ENCODE results near the gene RHOBTB3.
"Not testable (repeated sequence)": the region's sequence is repeated elsewhere in the genome, so short reads cannot be mapped to it uniquely, and the experiment has no call there.

The RHOBTB3 gene, protein sequence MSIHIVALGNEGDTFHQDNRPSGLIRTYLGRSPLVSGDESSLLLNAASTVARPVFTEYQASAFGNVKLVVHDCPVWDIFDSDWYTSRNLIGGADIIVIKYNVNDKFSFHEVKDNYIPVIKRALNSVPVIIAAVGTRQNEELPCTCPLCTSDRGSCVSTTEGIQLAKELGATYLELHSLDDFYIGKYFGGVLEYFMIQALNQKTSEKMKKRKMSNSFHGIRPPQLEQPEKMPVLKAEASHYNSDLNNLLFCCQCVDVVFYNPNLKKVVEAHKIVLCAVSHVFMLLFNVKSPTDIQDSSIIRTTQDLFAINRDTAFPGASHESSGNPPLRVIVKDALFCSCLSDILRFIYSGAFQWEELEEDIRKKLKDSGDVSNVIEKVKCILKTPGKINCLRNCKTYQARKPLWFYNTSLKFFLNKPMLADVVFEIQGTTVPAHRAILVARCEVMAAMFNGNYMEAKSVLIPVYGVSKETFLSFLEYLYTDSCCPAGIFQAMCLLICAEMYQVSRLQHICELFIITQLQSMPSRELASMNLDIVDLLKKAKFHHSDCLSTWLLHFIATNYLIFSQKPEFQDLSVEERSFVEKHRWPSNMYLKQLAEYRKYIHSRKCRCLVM

DNA sequence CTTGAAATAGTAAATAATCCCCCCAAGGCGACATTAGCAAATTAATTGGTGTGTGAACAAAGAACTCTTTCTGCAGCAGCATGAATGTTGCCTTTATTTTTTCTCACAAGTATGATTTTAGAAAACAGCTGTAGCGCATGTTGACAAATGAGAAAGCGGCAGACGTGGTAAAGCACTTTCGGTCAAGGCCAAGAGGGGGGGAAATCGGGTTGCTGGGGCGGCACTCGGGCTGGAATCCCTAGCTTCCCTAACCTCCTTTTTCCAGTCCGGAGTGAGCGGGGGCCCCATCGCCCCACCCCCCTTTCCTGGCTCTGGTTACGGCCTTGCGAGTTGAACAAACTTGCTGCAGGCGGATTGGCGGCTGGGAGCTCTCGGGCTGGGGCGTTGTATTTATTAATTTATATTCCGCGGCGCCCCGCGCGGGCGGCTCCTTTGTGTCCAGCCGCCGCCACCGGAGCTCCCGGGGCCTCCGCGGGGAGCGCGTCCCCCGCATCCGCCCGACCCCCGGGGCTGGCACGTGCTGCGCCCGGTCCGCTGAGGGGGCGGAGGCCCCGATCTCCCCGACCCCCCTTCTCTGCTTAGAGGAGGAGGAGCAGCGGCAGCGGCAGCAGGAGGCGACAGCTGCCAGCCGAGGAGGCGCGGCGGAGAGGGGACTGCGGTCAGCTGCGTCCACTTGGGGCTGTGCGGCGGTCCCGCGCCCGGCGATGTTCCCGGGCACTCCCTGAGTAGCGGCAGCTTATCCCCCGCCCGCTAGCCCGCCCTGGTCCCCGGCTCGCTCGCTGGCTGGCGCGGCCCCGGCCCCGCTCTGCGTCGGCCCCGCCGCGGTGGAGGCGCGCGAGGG is at the start of gene RHOBTB3:
Gene RHOBTB3, plus strand, starts transcription at position 607 of the 841 bp plus-strand sequence. CDS start 347 bp downstream, outside the sequence.
- peak; percentile 21 for DNase-seq

DNA sequence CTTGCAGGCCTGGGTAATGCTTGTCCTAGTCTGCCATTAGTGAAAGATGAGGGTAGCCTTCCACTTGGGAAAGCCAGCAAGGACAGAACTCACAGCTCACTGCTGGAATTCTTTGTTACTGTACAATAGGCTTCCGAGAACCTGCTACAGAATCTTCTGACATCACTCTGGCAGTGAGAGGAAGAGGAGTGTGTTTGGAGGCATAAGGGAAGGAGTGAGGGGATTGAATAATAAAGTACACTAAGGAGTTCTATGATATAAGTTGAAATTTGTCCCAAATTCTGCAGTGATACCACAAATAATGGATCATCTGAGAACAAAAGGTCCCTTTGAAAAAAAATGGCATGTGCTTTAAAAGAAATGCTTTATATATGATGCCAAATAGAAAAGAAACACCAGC is 48.2 kb upstream of the RHOBTB3 start, which contains the start of gene SPATA9:
Gene SPATA9, minus strand, starts transcription at position 101 of the 400 bp plus-strand sequence. CDS start 137 bp downstream, outside the sequence.
- DNase-seq, result no peak

DNA sequence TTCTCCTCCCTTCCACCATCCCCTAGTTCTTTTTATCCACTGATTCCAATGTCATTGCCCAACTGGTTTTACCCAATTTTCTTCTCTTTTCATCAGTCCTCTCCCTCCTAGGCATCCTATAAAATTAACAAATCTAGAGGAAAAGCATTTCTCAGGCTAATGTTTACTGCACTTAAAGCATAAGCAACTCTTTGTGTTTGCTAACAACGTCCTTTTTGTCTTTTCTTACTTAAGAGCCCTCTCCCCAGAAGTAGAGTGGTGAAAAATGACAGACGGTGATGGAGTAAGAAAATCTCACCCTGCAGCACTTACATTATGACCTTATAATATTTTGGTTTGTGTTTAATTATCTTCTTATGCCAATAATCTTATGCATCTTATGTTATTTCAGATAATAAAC is 46.8 kb upstream of the RHOBTB3 start:
- no peak for DNase-seq

DNA sequence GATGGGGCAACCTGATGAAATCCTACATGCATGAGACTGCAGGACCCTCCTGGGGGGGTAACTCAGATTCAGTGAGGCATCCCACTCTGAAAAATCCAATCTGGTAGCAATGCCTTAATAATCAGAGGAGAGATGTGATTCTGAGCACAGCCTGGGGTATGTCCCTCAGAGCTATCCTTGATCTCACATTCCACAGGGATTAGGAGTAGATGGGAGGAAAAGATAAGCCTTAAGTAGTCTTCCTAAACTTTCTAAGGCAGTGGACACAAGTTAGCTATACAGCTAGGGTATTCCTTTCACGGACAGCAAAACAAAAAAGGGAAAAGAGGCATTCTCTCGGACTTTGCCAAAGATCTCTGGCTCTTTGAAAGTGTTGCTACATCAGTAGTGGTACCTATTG is 44.5 kb upstream of the RHOBTB3 start:
- DNase-seq, result no peak

DNA sequence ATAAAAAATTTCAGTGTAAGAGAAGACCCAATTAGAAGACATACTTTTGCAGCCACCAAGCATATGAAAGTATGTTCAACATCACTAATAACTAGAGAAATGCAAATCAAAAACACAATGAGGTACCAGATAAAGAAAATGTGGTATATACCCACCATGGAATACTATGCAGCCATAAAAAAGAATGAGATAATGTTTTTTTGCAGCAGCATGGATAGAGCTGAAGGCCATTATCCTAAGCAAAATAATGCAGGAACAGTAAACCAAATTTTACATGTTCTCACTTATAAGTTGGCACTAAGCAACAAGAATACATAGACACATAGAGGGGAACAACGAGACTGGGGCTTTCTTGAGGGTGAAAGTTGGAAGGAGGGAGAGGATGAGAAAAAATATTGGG is 41.5 kb upstream of the RHOBTB3 start:
- DNase-seq, result no peak

DNA sequence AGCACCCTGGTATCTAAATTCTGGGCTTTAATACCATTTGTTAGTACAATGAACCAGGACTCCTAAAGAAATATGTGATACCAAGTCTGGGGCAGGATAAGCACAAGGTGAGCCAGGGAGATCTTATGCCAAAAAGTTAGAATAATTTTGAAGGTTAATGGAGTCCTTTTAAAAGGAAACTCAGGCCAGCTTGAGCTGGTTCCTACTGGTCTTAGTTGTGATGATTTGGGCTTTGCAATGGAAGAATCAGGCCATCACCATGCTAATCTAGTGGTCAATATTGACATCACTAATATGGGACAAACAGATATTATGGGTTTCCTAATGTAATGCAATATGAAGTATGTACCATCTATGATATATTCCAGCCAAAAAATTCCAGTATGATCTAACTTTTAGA is 40.8 kb upstream of the RHOBTB3 start:
- no peak for DNase-seq

DNA sequence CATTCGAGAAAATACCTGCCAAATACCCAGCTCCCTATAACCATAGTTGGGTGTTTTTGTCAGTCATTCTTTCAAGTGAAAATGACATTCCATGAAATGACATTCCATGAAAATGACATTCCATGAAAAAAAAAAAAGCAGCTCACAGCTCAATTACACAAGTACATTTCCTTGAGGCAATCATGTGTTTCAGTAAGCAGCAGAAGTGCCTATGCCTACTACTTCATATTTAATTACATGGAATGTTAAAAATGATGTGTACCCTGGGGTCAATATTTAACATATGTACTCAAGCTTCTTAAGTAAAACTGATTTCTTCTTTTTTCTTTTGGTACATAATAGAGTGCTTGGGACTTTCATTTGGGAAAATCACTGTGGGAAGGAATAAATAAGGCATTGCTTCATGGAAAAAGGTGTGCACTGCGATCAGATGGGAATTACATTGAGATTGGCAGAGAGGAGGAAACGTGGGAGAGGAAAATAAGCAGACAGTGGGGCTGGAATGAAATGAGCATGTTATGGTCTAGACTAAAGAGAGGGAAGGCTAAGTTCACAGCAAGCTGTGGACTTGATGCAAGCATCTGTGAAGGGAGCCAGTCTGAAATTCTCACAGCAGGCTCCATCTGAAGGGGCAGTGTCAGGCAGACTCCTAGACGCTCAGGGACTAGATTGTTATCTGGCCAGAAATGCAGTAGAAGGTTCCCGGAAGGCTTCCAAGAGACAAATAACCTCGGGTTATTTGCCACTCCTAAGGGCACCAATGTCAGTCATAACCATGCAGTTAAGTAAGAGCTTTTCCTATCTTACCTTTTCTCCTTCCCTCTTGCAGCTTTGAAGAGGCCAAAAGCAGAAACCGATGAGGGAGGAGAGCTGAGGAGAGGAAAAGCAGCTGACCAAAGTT is 33.1 kb upstream of the RHOBTB3 start:
- no peak for DNase-seq

DNA sequence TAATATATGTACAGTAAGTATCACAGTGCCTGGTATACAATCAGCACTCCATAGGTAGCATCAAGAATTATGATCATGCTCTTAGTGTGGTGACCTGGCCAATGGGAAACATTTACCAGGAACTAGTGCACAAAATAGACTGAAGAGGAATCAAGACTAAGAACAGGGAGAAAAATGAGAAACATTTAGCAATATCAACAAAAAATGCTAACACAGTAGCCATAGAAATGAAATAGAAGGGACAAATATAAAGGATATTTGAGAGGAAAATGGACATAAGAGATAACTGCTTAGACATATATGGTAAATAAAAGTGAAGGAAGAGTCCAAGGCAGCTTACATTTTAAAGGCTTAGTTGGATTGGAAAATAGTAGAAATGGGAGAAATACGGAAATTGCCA is 31.8 kb upstream of the RHOBTB3 start:
- DNase-seq, result no peak

DNA sequence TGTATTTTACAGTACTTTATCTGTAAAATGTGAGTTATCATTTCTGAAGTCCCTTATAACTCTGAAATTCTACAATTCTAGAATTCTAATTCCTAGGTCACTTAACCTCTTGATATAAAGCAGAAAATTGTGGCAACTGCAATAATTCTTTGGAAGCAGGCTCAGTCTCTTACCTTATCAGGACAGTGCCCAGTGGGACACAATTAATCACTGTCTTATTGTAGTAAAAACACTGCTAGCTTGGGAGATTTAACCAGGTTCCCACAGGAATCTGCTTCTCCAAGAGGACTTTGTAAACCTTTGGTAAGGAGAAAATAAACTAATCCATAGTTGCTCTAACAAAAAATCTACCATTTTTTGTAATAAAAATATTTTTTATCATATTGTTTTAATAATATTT is 30.1 kb upstream of the RHOBTB3 start:
- no peak for DNase-seq

DNA sequence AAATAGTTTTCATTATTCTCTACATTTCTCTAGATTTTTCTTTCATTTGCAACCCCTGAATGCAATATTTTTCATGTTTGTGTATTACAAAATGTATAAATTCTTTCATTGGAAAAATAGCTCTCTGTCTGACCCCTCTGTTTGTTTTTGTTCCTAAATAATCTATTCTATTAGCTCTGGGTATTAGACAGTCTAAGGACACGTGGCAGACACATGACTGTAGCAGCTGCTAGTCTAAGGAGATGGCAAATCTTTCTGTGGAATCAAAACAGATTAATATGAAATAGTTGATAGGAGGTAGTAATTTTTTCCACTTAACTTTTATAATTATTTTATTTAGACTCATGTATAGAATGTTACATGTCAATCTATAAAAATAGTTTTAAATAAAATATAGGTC is 27.0 kb upstream of the RHOBTB3 start:
- no peak for DNase-seq

DNA sequence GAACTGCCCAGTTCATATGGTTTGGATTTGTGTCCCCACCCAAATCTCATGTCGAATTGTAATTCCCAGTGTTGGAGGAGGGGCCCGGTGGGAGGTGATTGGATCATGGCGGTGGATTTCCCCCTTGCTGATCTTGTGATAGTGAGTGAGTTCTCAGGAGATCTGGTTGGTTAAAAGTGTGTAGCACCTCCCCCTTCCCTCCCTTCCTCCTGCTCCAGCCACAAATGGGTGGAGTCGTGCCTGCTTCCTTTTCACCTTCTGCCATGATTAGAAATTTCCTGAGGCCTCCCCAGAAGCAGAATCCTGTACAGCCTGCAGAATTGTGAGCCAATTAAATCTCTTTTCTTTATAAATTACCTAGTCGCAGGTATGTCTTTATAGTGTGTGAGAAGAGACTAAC is 24.9 kb upstream of the RHOBTB3 start:
- DNase-seq, result not testable (repeated sequence)

DNA sequence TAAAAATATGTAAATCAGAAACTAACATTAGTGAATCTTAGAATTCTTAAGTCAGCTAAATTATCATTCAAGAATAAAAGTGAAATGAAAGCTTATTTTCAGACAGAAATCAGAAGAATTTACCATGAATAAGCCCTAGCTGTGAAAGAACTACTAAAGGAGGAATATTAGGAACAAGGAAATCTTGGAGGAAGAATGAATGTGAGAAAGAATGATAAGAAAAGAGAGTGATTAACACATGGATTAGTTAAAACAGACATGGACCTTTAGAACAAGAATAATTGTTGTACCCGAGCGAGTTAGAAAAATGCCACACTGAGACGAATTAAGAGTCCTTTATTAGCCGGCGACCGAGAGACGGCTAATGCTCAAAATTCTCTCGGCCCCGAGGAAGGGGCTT is 24.1 kb upstream of the RHOBTB3 start:
- DNase-seq, result no peak

DNA sequence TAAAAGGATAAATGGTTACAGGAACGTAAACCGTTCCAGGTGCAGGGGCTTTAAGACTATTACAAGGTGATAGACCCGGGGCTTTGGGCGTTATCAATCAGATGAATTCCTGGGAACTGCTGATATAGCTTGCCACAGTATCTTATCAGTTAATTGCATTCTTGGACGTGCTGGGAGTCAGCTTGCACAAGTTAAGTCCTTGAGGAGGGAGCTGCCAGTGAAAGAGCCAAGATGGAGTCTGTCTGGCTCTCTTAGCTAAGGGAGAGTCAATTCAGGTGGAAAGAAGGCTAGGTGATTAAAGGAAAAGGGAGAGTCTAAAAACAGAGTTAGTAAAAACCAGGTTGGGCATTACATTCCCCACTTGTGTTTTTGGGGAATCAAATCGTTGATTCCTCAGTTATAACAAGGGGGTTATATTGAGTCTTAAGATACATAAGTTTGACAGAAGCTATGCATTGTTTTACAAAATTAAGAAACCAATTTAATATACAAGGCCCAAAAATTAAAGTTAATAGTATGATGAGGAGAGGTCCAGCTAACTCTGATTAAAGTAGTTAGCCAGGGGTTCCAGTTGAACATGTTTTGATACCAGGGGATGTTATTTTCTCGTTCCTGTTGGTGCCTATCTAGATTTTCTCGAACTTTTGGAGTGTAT is 23.5 kb upstream of the RHOBTB3 start:
- not testable (repeated sequence) for DNase-seq

DNA sequence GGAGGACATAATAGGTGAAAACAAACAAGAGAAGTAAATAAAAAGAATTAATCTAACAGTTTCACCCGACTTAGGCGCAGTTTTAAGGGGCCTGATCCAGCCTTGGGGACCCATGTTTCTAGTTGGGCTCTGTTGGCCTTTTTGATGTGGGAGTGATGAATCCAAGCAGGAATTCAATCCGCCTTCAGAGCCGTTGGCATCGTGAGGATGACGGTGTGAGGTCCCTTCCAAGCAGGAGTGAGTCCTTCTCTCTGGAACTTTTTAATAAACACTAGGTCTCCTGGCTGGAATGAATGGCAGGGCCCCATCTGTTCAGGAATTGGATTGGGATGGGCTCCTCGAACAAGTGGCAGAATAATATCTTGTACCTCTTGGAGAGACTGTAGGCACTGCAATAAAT is 22.3 kb upstream of the RHOBTB3 start:
- DNase-seq, result no peak

DNA sequence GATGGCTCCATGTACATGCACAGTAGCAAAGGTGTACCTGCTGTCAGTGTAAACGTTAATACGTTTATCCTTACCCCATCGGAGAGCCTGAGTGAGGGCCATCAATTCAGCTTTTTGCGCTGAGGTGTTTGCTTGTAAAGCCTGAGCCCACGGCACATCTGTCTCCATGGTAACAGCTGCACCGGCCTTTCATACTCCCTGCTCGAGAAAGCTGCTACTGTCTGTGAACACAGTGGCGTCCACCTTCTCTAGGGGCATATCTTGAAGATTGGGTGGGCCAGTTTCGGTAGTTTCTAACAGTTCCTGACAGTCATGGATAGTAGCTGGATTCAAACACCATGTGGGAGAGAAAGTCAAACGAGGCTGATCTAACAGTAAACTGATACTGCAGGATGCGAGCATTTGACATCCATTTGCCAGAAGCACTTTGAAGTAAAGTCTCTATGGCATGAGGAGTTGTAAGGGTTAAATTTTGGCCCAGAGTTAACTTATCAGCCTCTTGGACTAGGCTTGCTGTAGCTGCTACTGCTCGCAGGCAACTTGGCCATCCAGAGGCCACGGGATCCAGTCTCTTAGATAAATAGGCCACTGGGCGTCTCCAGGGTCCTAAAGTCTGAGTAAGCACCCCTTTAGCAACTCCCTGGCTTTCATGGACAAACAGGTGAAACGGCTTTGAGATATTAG is 21.0 kb upstream of the RHOBTB3 start:
- no peak for DNase-seq

DNA sequence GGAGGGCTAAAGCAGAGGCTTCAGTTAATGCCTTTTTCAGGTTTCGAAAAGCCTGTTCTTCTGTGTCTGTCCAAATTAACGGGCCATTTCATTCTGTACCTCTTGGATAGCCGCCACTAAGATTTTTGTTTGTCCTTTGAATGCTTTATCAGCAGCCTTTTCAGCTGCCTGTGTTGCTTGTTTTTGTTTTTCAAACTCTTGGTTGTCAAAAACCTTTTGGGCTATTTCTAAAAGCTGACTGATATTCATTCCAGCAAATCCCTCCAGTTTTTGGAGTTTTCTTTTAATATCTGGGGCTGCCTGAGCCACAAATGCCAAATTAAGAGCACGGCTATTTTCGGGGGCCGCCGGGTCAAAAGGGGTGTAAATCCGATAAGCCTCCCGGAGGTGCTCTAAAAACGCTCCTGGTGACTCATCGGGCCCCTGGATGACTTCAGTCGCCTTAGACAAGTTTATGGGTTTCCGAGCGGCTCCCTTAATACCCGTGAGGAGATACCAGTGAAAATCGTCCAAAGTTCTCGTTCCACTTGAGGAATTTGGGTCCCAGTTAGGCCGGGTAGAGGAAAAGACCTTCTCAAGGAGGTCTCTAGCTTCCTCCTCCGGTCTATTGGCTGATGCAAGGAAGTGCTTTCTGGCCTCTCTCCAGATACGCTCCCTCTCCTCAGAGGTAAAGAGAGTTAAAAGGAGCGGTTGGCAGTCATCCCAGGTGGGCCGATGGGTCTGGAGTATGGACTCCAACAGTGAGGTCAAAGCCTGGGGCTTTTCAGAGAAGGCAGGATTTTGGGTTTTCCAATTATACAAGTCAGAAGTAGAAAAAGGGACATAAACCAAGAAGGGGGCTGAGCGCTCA is 20.3 kb upstream of the RHOBTB3 start:
- not testable (repeated sequence) for DNase-seq

DNA sequence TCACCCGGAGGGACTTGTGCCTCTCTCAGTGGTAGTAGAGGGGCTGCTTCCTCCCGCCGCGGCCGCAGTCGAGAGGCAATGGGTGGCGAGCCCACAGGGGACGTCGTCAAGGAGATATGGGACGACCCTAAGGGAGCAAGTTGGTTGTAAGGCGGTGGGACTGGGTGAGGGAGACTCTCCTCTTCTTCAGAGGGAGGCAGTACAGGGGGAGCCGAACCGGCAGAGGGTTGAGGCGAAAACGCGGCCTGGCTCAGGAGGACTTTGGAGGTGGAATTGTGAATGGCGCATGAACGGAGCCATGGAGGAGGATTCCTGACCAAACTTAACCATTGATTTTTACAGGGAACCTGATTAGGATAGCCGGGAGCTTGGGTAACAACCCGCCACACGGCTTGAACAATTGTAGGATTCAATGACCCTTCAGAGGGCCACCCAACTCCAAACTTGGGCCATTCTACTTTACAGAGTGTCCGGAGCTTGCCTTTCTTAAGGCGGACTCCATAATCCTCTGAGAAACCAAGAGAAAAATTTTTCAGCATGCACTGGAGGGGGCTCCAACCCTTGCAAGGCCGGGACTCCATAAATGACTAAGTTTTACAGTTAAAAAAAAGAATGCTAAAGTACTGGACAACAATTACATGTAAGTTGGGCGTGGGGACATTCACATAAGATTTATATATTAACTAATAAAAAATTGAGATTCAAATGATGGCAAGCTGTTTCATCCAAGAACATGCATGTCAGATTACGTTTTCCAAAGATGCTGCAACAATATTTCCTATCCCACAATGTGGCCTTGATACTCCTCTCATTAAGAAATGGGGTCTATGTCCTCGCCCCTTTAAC is 19.4 kb upstream of the RHOBTB3 start:
- no peak for DNase-seq

DNA sequence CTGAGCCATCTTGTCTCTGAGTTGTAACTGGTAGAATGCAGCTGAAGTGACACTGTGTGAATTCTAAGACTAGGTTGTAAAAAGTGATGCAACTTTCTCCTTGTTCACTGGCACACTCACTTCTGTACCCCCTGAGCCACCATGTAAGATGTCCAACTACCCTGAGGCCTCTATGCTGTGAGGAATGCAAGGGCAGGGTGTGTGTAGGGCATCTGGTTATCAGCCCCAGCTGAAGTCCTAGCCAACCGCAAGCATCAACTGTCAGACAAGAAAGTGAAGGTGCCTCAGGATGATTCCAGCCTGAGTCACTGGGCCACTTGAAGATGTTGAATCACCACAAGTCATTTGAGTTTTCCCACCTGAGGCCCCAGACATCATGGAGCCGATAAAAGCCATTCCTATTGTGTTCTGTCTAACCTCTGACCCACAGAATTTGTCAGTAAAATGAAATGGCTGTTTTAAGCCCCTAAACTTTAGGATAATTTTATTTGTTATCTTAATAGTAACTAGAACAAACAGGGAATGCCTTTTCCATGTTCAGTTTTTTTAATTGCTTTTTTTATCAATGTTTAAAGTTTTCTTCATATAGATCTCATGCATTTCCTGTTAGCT is 18.7 kb upstream of the RHOBTB3 start:
- DNase-seq, result no peak

DNA sequence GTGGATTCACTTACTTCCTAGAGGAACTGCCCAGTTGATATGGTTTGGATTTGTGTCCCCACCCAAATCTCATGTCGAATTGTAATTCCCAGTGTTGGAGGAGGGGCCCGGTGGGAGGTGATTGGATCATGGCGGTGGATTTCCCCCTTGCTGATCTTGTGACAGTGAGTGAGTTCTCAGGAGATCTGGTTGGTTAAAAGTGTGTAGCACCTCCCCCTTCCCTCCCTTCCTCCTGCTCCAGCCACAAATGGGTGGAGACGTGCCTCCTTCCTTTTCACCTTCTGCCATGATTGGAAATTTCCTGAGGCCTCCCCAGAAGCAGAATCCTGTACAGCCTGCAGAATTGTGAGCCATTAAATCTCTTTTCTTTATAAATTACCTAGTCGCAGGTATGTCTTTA is 17.9 kb upstream of the RHOBTB3 start:
- DNase-seq, result not testable (repeated sequence)
